DND-41 (cell line): ENCODE measurements around the gene LDAF1.

Experiments
- ATAC-seq: fragments of 200-7000 bp; cut with Tn5 transposase; 3 replicates; pipeline ENCODE4 v1.9.1; 2021; ENCODE audit warnings: low read depth; ENCODE audit not compliant: insufficient read depth
- DNase-seq: peaks from one replicate; pipeline ENCODE4 v3.0.0-alpha.2; 2020
- H2AFZ ChIP-seq: 2 replicates; pipeline ENCODE4 v1.6.0; 2012; ENCODE audit warnings: low read depth, low read length
- H3K27ac ChIP-seq: 2 replicates; pipeline ENCODE4 v1.5.1; 2012; ENCODE audit warnings: low read length, inconsistent platforms
- H3K27me3 ChIP-seq: fragments of 200-600 bp; sonication (generic); 2 replicates; pipeline ENCODE4 v1.6.0; 2012; ENCODE audit warnings: low read length, mild to moderate bottlenecking, inconsistent platforms; ENCODE audit not compliant: insufficient read depth, poor library complexity
- H3K36me3 ChIP-seq: 2 replicates; pipeline ENCODE4 v1.5.1; 2012; ENCODE audit warnings: low read length, inconsistent platforms; ENCODE audit not compliant: insufficient read depth
- H3K4me1 ChIP-seq: 2 replicates; pipeline ENCODE4 v1.5.1; 2012; ENCODE audit warnings: mild to moderate bottlenecking, low read length; ENCODE audit not compliant: insufficient read depth
- H3K4me2 ChIP-seq: 2 replicates; pipeline ENCODE4 v1.6.0; 2012; ENCODE audit warnings: mild to moderate bottlenecking, moderate library complexity, low read length, inconsistent platforms; ENCODE audit not compliant: insufficient read depth
- H3K4me3 ChIP-seq, 2 experiments: fragments of 200-600 bp in 1 of 2; shearing (Covaris generic) in 1 of 2; 2 replicates each; pipeline ENCODE4 v1.5.1; 2012 to 2016; ENCODE audit warnings: inconsistent platforms in 2 of 2, low read length in 2 of 2, mild to moderate bottlenecking in 2 of 2, low read depth in 1 of 2, moderate library complexity in 1 of 2
- H3K79me2 ChIP-seq: 2 replicates; pipeline ENCODE4 v1.6.0; 2012; ENCODE audit warnings: low read length, inconsistent platforms; ENCODE audit not compliant: insufficient read depth
- H3K9ac ChIP-seq: 2 replicates; pipeline ENCODE4 v1.6.0; 2012; ENCODE audit warnings: low read depth, mild to moderate bottlenecking, inconsistent platforms, low read length, moderate library complexity
- H3K9me3 ChIP-seq: 2 replicates; pipeline ENCODE4 v1.5.1; 2012; ENCODE audit warnings: low read length, moderate library complexity, mild to moderate bottlenecking, inconsistent platforms; ENCODE audit not compliant: insufficient read depth, severe bottlenecking
- H4K20me1 ChIP-seq: 2 replicates; pipeline ENCODE4 v1.6.0; 2012; ENCODE audit warnings: low read length; ENCODE audit not compliant: insufficient read depth
- CTCF ChIP-seq: IDR thresholded peaks from 2 replicates; pipeline ENCODE4 v1.5.1; 2012; ENCODE audit warnings: borderline replicate concordance, low read length, moderate library complexity, mild to moderate bottlenecking; ENCODE audit not compliant: poor library complexity, severe bottlenecking; ENCODE audit errors: extremely low read depth
- EZH2 ChIP-seq: IDR thresholded peaks from 3 replicates; pipeline ENCODE4 v1.6.1; 2012; ENCODE audit warnings: borderline replicate concordance, low read depth, mild to moderate bottlenecking, moderate library complexity, low read length, inconsistent platforms; ENCODE audit not compliant: severe bottlenecking

LDAF1 gene

GRCh38 chr16:21160276-21160675 lies 1.8 kb downstream of the LDAF1 start:
- ATAC-seq (no peak), DNase-seq (no peak)
- peaks cover 29% of the 10 kb centered on the region for H3K4me1 ChIP-seq
- H3K4me2 ChIP-seq, result no peak overlapping the region
- H2AFZ ChIP-seq, result no peak overlapping the region
- no peaks in the 10 kb centered on the region for H3K27me3 ChIP-seq
- H3K9me3 ChIP-seq, result no peaks in the 10 kb centered on the region
- peaks cover 6% of the 10 kb centered on the region; the same call in 1 of the 2 replicates for H3K79me2 ChIP-seq
- H3K4me3 ChIP-seq, result no peak overlapping the region
- H3K27ac ChIP-seq, result no peak overlapping the region
- H4K20me1 ChIP-seq, result no peaks in the 10 kb centered on the region
- peaks cover 26% of the 10 kb centered on the region for H3K36me3 ChIP-seq
- no peak overlapping the region for H3K9ac ChIP-seq
- TF ChIP-seq CTCF (no peak), EZH2 (no peak)

- H4K20me1 ChIP-seq, result no peaks in the 10 kb centered on the region
- H3K4me2 ChIP-seq, result no peak overlapping the region
- H3K36me3 ChIP-seq, result peaks cover 29% of the 10 kb centered on the region
- H3K4me3 ChIP-seq, result no peak overlapping the region
- H3K4me1 ChIP-seq, result peaks cover 29% of the 10 kb centered on the region
- H3K9me3 ChIP-seq, result no peaks in the 10 kb centered on the region
- peaks cover 6% of the 10 kb centered on the region; the same call in 1 of the 2 replicates for H3K79me2 ChIP-seq
- no peak overlapping the region for H3K27ac ChIP-seq
- no peak overlapping the region for H3K9ac ChIP-seq
- DNase-seq, result no peak
- no peak overlapping the region for H2AFZ ChIP-seq
- ATAC-seq, result no peak
- no peaks in the 10 kb centered on the region for H3K27me3 ChIP-seq
- no peak for TF ChIP-seq EZH2
- TF ChIP-seq CTCF, result no peak
Observed at GRCh38 chr16:21161211-21161610, 2.7 kb downstream of the LDAF1 start.

- Histone ChIP-seq H3K4me1 (peaks cover 25% of the 10 kb centered on the region), H3K27me3 (no peaks in the 10 kb centered on the region), H3K9ac (no peak overlapping the region), H3K36me3 (peaks cover 34% of the 10 kb centered on the region), H3K4me2 (no peak overlapping the region), H2AFZ (no peak overlapping the region), H3K79me2 (peaks cover 6% of the 10 kb centered on the region; the same call in 1 of the 2 replicates), H3K4me3 (no peak overlapping the region), H4K20me1 (no peaks in the 10 kb centered on the region), H3K9me3 (no peaks in the 10 kb centered on the region), H3K27ac (no peak overlapping the region)
- TF ChIP-seq EZH2, result no peak
- no peak for TF ChIP-seq CTCF
- ATAC-seq (no peak), DNase-seq (no peak)
Observed at GRCh38 chr16:21162661-21163151, 4.2 kb downstream of the LDAF1 start.
